ENCODE measurements around the gene NPPC.
"Not testable (repeated sequence)": the region's sequence is repeated elsewhere in the genome, so short reads cannot be mapped to it uniquely, and the experiment has no call there.

Gene NPPC

DNA sequence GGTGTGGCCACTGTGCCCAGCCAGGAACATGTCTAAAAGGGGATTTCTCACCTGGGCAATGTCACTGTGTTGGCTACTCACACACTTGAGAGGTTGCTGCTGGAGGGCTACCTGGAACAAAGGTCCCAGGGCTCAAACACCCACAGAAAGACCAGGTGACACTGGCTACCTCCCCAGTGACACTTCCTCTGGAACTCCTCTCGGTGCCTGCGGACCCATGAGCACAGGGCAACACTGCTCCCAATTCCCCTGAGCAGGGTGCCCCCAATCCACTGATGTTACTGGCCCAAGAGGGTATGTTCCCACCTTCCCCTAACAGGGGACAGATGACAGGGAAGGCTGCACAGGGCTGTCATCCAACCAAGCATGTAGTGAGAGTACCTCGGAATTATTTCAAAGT is 5.8 kb downstream of the NPPC start:
- no peak for DNase-seq (ENCODE audit: low read depth in 2 of 2)

DNA sequence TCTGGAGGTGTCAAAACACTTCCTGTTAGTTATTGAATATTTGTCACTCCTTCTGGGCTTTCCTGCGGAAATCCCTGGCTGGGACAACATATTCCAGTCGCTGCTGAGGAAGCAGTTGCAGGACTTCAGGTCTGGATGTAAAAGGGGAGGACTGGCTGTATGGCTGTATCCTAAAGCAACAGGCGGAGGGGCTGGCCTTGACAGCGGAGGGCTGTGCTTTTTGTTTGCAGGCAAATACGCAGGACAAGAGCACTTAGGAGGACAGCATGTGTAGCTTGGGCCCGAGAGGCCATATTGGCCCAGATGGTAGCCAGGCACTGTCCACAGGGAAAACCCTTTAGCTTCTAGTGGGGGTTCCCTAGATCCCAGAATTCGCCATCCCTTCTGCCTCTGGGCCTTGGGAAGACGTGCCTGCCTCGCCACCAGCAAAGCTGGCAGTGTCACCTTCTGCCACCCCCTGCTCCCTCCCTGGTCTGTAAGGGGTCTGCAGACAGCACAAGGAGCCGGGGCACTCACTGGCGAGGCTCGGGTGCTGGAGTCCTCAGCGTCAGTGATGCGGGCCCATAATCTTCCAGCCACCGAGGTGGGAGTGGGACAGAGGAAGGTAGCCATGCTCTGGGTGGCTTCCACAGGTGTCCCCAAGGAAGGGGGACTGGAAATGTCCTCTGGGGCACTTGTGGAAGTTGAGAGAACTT is 6.7 kb downstream of the NPPC start:
- no peak for DNase-seq (ENCODE audit: low read depth in 2 of 2)

DNA sequence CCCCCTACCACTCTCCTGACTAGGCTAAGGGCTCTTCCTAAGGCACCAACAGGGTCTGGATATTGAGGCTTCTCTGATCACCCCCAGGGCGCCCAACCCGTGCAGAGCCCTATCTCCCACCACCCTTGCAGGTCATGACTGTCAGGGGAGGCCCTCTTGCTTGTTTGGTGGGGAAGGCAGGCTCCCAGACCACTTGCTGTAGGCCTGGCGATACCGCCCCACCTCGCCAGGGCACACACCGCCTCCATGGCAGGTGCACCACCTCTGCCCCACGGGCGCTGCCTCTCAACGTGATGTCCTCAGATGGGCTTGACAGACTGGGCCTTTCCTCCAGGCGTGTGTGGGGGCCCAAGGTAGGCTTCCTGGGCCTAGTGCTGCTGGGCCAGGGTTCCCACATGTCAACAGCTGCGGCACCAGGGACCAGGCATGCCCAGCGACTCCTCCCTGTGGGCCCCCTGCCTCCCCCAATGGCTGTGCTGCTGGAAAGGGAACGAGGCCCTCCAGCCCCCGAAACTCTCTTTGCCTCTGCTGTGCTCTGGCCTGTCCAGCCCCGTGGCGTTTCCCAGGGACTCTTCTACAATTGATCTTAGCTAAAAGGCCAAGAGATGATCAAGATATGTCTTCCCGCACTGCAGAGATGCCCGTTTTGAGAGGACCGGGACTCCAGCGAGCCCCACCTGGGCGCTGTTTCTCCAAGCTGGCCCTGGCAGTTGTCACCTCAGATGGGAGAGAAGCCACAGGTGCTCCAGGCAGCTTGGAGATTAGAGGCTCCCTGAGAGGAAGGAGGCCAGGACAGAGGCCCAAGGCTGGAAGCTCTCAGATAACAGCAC is 7.5 kb downstream of the NPPC start:
- DNase-seq (ENCODE audit: low read depth in 2 of 2), result no peak

DNA sequence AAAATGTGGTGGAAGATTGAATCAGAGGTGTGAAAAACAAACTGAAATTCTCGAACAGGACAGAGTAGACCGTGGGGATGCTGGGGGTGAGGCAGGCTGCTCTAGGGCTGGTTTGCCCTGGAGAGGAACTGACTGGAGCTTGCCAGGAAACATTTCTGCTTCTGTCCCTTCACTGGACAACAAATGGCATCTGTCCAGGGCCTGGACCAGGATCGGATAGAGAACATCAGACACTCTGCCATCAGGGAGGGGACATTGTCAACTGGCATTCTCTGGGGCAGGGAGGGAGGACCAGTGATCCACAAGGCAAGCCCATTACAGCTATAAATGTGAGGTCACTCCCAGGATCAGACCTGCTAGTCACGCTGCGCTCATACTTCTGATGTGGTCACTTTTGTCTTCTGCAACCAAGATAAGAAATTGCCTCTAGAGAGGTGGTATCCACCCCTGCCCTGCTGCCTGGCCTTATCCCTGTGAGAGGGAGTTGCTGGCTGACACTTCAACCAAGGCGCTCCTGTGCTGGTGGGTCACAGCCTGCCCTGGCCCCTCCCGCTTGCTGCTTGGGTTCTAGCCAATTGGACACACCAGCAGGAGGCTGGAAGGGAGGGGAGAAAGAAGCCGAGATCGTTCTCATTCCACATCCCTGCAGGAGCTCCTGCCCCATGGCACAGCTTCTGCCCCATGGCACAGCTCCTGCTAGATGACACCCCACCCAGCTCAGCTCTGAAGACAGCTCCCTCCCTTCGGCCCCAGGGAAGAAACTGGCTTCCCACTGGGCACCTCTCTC is 8.7 kb downstream of the NPPC start:
- DNase-seq (ENCODE audit: low read depth in 2 of 2), result no peak

DNA sequence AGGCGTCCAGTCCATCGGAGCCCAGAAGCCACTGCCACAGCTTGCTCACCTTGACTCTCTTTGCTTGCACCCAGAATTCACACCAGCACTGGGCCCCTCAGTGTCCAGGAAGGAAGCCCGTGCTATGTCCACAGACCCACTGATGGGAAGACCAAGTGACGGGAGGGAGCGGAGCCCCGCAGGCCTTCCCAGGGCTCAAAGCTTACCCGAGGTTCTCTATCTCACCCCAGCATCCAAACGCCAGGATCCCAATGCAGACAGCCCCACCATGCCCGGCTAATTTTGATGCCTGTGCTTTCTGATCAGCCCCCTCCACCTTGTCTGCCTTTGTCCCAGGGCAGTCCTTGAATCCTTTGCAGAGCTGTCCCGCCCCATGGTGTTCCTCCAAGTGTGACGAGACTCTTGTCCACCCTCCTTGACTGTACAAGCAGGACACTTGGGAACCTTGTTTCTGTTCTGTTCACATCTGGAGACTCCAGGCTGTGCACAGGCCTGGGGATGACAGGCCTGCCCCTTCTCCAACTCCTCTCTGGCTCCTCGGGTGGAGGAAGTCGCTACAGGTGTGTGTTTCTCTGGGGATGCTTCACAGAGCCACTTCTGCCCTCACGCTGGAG is 12.0 kb downstream of the NPPC start:
- no peak for DNase-seq (ENCODE audit: low read depth in 2 of 2)

DNA sequence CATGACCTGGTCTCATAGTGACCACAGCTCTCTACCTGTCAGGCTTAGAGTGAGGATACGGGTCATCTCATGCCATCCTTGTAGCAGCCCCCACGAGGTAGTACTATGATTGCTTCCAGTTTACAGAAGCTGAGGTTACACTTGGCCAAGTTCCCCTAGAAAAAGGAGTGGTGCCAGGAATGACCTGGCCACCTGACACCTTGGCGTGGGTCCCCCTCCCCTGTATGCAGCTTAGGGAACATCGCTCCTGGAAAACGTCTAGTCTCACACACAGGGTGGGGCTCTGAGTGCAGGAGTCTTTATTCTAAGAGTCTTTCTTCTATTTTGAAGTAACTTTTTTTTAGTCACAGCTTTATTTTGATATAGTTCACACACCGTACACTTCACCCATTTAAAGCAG is 14.8 kb downstream of the NPPC start:
- no peak for DNase-seq (ENCODE audit: low read depth in 2 of 2)

DNA sequence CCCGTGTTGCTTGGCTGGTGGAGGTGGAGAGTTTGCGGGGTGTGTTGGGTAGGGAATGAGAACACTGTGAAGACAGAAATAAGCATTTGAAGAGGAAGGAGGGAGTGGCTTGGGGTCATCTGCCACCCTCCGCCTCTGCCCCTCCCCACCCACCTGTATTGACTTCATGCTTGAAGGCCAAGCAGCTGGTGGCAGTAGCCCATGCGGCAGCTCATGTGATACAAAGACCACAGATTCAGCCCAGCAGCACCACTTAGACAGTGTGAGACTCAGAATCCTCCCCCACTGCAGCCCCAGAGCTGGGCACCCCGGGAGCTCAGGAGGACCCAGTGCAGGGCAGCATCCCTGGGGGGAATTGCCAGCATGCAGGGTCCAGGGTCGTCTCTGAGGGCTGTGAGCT is 15.4 kb downstream of the NPPC start:
- DNase-seq (ENCODE audit: low read depth in 2 of 2), result no peak

DNA sequence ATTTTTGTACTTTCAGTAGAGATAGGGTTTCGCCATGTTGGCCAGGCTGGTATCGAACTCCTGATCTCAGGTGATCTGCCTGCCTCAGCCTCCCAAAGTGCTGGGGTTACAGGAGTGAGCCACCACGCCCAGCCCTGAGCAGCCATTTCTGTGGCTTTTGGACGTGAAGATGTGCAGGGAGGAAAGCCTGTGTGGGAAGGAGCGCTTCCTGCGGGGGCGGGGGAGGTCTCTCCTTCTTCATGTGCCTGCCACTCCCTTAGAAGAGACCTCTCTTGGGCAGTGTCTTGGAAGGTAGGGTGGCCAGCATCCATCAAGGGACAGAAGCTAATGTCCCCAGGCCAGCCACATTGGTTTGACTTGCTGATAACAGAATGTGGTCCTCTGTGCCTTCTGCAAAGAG is 16.0 kb downstream of the NPPC start:
- DNase-seq (ENCODE audit: low read depth in 2 of 2), result not testable (repeated sequence)

DNA sequence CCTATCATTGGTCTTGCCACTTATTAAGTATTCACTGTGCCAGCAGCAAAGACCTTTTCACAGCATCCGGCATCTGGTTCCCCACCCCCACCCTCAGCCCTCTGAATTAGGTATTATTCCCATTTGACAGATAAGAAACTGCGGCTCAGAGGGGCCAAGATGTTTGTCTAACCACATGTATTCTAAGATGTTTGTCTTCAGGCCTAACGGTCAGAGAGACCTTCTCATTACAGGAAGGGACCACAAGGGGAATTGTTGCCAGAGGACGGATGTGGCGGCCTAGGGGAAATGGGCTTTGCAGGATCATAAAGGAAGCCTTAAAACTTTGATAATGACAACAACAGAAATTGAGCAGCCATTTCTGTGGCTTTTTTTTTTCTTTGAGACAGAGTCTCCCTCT is 16.6 kb downstream of the NPPC start:
- DNase-seq (ENCODE audit: low read depth in 2 of 2), result no peak

DNA sequence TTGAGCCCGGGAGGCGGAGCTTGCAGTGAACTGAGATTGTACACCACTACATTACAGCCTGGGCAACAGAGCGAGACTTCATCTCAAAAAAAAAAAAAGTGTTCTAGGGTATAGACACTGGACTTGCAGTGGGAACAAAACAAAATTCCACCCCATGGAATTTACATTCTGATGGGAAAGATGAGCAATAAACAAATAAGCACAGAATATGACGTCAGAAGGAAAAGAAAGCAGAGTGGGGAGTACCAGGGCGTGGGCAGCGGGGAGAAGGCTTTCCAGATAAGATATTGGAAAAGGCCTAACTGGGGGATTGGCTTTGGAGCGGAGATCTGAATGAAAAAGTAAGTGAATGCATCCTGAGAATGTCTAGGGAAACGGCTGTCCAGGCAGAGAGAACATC is 17.6 kb downstream of the NPPC start:
- DNase-seq (ENCODE audit: low read depth in 2 of 2), result no peak

DNA sequence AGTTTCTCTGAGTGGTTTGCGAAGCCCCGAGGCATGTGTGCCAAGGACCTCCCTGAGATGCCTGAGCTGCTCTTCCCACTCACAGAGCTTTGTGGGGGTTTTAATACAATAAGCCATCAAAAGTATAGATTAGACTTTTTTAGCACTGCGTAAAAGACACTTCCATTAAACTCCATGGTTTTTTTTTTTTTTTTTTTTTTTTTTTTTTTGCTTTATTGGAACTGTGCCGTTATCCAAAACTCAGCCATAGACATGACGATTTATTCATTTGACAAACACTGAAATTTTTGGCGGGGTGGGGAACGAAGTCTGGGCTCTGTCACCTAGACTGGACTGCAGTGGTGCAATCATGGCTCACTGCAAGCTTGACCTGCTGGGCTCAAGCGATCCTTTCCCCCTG is 18.4 kb downstream of the NPPC start:
- DNase-seq (ENCODE audit: low read depth in 2 of 2), result no peak

DNA sequence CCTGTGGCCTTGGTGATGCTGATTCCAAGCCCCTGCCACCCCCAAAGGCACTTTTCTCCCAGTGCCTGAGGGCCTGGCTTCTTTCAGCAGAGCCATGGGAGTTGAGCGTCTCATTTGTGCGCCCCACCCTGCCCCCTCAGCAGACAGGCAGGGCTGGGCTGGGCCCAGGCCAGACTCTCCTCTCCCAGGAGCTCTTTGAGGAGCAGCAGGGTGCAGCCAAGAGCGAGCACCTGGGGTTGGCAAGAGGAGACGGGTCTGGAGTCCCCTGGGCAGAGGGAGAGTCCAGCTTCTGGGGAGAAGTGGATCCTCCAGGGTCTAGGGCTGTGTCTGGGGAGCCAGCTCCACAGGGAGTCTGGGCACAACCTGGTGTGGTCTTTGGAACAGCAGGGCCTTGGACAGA is 21.2 kb downstream of the NPPC start:
- DNase-seq (ENCODE audit: low read depth in 2 of 2), result no peak

DNA sequence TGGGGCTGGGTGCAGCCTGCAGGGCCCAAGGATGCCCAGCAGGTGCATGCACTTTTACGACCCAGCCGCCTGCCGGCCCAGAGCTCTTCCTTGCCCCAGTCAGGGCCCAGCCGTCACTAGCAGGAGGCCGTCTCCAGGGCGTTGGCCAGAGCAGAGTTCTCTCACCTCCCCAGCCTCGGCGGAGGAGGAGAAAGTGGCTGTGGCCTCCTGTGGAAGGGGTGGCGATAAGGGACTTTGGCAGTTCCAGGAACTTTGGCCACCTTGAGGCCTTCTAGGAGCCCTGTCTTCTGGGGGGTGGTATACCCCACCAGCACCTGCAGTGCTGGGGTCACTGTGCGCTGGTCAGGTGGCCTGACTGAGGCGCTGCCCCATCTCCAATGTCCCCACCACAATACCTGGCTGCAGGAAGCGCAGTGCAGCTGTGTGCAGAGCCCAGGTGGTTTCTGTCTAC is 22.0 kb downstream of the NPPC start:
- no peak for DNase-seq (ENCODE audit: low read depth in 2 of 2)

DNA sequence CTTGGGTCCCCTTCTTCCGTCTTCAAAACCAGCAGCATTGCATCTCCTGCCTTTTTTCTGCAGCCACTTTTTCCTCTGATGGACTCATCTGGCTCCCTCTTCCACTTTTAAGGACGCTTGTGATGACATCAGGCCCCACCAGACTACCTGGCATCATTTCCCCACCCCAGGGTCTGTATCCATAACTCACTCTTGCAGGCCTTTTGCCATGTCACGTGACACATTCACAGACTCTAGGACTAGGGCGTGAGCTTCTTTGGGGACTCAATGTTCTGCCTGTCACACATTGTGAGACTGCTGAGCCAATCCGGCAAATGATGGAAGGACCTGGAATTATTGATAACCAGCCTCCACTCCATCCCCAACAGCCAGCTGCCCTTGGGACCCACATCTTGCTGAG is 23.6 kb downstream of the NPPC start:
- DNase-seq (ENCODE audit: low read depth in 2 of 2), result no peak

DNA sequence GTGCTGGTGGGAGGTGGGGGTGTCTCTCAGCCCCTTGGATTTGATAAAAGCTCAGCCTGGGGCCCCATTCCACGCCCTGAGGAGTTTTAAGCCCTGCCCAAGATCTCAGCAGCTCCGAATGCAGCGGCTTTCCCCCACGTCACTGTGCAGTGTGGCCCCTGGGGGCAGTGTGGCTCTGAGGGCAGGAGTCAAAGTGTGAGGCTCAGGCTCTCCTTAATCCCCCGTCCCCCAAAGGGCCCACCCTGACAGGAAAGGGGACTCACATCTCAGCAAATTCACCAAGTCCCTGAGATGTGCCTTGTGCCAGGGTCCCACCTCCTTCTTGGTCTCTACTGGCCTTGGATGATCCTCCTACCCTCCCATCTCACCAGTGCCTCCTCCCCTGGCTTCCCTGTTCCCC is 25.2 kb downstream of the NPPC start:
- DNase-seq (ENCODE audit: low read depth in 2 of 2), result no peak

DNA sequence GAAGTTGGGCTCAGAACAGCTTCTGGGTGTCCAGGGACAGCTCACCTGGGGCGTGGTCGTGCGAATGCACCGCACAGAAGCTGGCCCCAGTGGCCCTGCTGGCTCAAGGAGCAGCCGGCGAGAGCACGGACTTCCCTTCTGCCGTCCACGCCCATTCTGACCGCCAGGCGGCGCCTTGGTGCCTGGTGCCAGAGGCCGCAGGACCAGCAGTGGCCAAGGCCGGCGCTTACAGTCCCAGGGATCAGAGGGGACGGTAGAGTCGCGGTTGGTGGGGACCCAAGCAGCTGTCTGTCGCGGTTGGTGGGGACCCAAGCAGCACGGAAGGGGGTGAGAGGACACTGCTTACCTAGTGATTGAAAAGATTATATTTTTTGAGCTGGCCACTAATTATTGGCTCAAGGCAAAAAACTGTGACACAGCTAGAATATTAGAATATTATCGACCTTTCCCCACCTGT is 25.7 kb downstream of the NPPC start:
- DNase-seq (ENCODE audit: low read depth in 2 of 2), result no peak

DNA sequence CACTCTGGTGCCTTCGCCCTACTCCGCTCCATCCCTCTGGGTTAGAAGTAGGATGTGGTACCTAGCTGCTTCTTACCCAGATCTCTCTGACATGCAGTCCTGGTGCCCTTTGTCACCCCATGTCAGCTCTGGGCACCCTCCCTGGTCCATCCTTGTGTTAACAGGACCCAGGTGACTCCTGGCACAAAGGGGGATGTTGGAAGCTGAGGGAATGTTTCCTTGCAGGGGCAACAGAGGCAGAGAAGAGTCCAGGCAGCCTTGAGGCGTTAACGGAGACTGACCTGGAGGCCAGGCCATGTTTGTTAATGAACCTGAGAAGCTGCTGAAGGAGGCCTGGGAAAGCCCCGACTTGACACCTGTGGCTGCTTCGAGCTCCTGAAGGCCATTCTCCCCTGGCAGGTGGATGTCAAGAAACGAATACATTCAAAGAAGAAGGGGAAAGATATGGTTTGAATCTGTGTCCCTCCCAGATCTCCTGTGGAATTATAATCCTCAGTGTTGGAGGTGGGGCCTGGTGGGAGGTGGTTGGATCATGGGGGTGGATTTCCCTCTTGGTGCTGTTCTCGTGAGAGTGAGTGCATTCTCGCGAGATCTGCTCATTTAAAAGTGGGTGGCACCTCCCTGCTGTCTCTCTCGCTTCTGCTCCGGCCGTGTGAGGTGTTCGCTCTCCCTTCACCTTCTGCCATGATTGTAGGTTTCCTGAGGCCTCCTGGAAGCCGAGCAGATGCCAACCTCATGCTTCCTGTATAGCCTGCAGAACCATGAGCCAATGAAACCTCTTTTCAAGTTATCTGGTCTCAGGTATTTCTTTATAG is 31.4 kb downstream of the NPPC start:
- no peak for DNase-seq (ENCODE audit: low read depth in 2 of 2)

DNA sequence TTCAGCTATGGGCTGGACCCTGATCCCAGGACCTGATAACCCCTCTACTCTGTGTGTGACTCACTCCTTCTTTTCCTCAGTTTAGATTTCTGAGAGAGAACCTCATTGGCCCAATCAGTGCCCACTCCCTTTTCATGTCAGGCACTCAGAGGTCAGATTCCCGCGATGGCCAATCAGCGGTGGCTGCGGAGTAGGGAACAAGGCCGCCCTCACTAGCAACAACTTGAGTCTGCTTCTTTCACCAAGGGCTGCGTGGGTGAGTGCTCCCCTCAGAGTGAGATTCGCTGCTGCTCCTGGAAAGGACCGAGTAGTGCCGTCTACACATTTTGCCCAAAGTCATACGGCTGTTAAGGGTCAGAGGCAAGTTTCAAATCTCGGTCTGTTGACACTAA is 34.7 kb downstream of the NPPC start:
- DNase-seq (ENCODE audit: low read depth in 2 of 2), result no peak

DNA sequence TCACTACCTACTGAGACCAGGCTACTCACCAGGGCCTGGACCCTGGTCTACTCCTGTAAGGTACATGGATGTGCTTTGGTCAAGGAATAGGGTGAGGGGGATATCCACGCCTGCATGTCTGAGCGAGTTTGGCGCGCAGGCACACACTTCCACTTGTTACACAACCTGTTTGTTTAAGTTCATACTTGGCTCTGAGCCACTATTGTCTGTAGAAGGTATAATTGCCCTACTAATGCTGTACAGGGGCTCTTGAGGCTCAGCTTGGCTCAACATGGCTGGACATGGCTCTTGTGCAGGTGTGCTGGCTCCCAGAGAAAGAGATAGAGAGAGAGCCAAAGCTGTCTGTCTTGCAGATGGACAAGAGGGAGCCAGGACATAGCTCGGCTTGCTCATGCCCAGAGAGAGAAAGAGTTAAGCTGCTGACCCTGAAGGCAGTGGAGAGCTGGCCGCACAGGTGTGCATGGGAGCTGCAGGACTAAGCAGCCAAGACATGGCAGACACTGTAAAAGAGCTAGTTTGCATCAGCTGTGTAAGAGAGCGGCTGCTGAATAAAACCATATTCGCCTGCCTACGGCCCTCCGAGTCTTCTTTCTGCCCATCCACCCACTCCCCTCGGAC is 35.2 kb downstream of the NPPC start:
- no peak for DNase-seq (ENCODE audit: low read depth in 2 of 2)

DNA sequence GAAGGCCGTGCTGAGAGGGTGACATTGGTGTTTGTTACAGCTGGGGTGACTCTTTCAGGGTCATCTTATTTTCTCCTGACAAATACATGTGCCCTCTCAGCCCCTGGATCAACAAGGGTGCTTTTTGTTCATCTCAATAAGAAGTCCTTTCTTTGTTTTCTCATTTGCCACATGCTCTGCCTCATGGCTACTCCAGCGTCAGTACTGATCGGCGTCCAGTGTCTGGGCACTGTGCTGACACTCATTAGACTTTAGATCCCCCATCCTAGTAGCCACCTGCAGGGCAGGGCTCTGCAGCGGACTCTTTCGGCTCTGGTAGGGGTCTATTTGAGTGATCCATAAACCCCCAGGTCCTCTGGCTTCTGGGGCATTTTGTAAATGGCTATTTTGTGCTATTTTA is 38.4 kb downstream of the NPPC start:
- no peak for DNase-seq (ENCODE audit: low read depth in 2 of 2)
